K562 (cell line): ENCODE data around the gene ACO2. TPM values are rescaled to one million over a fixed set of nuclear protein-coding genes. Genes with fewer than 3 reads are reported as not detected.

Source experiments
- ATAC-seq: fragments of 200-7000 bp; cut with Tn5 transposase; 3 replicates; pipeline ENCODE4 v1.9.1; 2020; ENCODE audit warnings: moderate library complexity
- BruUV-seq: library from RNA; stranded (reverse); fragments of 400-500 nt; replicated peaks from 2 replicates; lab custom pipeline; 2021; lab: Mats Ljungman, UMichigan
- CTCF ChIA-PET: fragments of 300-600 bp; formaldehyde crosslinking; extraction: SDS; loops from one replicate; lab custom pipeline; 2021; ENCODE audit warnings: low intra/inter-chr PET ratio; lab: Yijun Ruan, JAX
- POLR2A ChIA-PET: fragments of 300-600, 350-650 bp; sonication (Branson Sonifier 250); formaldehyde crosslinking; extraction: SDS; loops from one replicate; lab custom pipeline; 2021; ENCODE audit warnings: antibody characterized with exemption, inconsistent platforms; lab: Yijun Ruan, JAX
- DNase-seq, 4 experiments: peaks; one replicate each; pipeline versions ENCODE4 v3.0.0 to v3.0.0-alpha.2; 2011 to 2018; ENCODE audit warnings: low spot score in 3 of 4, mixed read lengths in 3 of 4; ENCODE audit errors: extremely low read depth in 1 of 4
- FAIRE-seq: peaks from 2 replicates; lab custom pipeline; 2011; peaks lifted over from hg19 to GRCh38; lab: Jason Lieb, UNC
- H2AFZ ChIP-seq: 2 replicates; pipeline ENCODE4 v1.6.0; 2011; ENCODE audit warnings: low read depth, low read length, control low read depth, inconsistent platforms
- H3K27ac ChIP-seq: fragments of 200-600 bp; 3 replicates; pipeline ENCODE4 v1.8.0; 2011; ENCODE audit warnings: low read depth, mild to moderate bottlenecking, control low read depth, inconsistent platforms, low read length, moderate library complexity, mixed read lengths; ENCODE audit errors: extremely low read depth
- H3K27me3 ChIP-seq, 2 experiments: fragments of 300-600 bp in 1 of 2; 2 replicates in 1 of 2; 3 replicates in 1 of 2; pipeline versions ENCODE4 v1.6.0 to v1.8.0; 2011; ENCODE audit warnings: inconsistent platforms in 2 of 2, low read length in 2 of 2, mild to moderate bottlenecking in 1 of 2, mixed read lengths in 1 of 2, moderate library complexity in 1 of 2; ENCODE audit not compliant: control insufficient read depth in 2 of 2, insufficient read depth in 2 of 2
- H3K36me3 ChIP-seq: fragments of 300-600 bp; 3 replicates; pipeline ENCODE4 v1.8.0; 2011; ENCODE audit warnings: mild to moderate bottlenecking, low read length, inconsistent platforms; ENCODE audit not compliant: control insufficient read depth, insufficient read depth
- H3K4me1 ChIP-seq, 2 experiments: fragments of 200-600 bp in 1 of 2; replicated peaks in 1 of 2; 2 replicates in 1 of 2; 3 replicates in 1 of 2; pipeline versions ENCODE4 v1.5.1 to v1.8.0; 2011; ENCODE audit warnings: inconsistent platforms in 2 of 2, low read length in 2 of 2, mild to moderate bottlenecking in 1 of 2, mixed read lengths in 1 of 2, moderate library complexity in 1 of 2; ENCODE audit not compliant: control insufficient read depth in 2 of 2, insufficient read depth in 2 of 2
- H3K4me2 ChIP-seq: 2 replicates; pipeline ENCODE4 v1.6.1; 2011; ENCODE audit warnings: low read length, control low read depth, inconsistent platforms, mixed read lengths; ENCODE audit not compliant: insufficient read depth
- H3K4me3 ChIP-seq: fragments of 200-600 bp; sonication (generic), shearing (Covaris generic); 2 replicates; pipeline ENCODE4 v1.5.1; 2016; ENCODE audit warnings: control low read depth, inconsistent platforms
- H3K79me2 ChIP-seq: fragments of 200-600 bp; 3 replicates; pipeline ENCODE4 v1.8.0; 2011; ENCODE audit warnings: low read length, inconsistent platforms; ENCODE audit not compliant: control insufficient read depth, insufficient read depth
- H3K9ac ChIP-seq, 2 experiments: 2 replicates each; pipeline versions ENCODE4 v1.6.0 to v1.6.1; 2011; ENCODE audit warnings: low read depth in 2 of 2, low read length in 2 of 2, control low read depth in 1 of 2, inconsistent platforms in 1 of 2, mild to moderate bottlenecking in 1 of 2, mixed read lengths in 1 of 2; ENCODE audit not compliant: insufficient read depth in 1 of 2
- H3K9me1 ChIP-seq: one replicate; pipeline ENCODE4 v1.6.0; 2011; ENCODE audit warnings: inconsistent platforms, mild to moderate bottlenecking, low read length, moderate library complexity; ENCODE audit not compliant: control insufficient read depth, insufficient read depth
- H3K9me3 ChIP-seq: replicated peaks from 2 replicates; pipeline ENCODE4 v1.5.1; 2011; ENCODE audit warnings: low read depth, low read length, inconsistent platforms; ENCODE audit not compliant: control insufficient read depth, insufficient read depth
- H4K20me1 ChIP-seq: replicated peaks from 2 replicates; pipeline ENCODE4 v1.6.1; 2011; ENCODE audit warnings: low read length, inconsistent platforms, mixed read lengths; ENCODE audit not compliant: control insufficient read depth, insufficient read depth
- CBX3 ChIP-seq, 2 experiments: IDR thresholded peaks; 1 replicate in 1 of 2; 2 replicates in 1 of 2; pipeline ENCODE4 v1.6.1; 2012; ENCODE audit warnings: inconsistent platforms in 2 of 2, low read length in 2 of 2, borderline replicate concordance in 1 of 2, control low read depth in 1 of 2
- GATA2 ChIP-seq: sonication (generic); formaldehyde crosslinking; IDR thresholded peaks from 2 replicates; pipeline ENCODE4 v1.4.0; 2020; ENCODE audit warnings: mild to moderate bottlenecking, missing genetic modification reagents
- L3MBTL2 ChIP-seq: fragments of 450-650 bp; IDR thresholded peaks from 2 replicates; pipeline ENCODE4 v1.6.1; 2016; ENCODE audit warnings: mild to moderate bottlenecking, moderate library complexity
- NFIC ChIP-seq: fragments of 450-650 bp; IDR thresholded peaks from 2 replicates; pipeline ENCODE4 v1.6.1; 2017; ENCODE audit warnings: mild to moderate bottlenecking, inconsistent platforms
- RAD21 ChIP-seq, 2 experiments: fragments of 250-450 bp in 1 of 2; fragments of 450-650 bp in 1 of 2; sonication (Bioruptor Pico) in 1 of 2; formaldehyde crosslinking in 1 of 2; IDR thresholded peaks in 1 of 2; conservative IDR thresholded peaks in 1 of 2; 2 replicates each; pipeline versions ENCODE4 v1.4.0 to v1.8.0; 2020 to 2022; ENCODE audit warnings: mild to moderate bottlenecking in 2 of 2, moderate library complexity in 1 of 2
- SP1 ChIP-seq: sonication (generic); formaldehyde crosslinking; IDR thresholded peaks from 2 replicates; pipeline ENCODE4 v1.8.1; 2022; ENCODE audit warnings: mild to moderate bottlenecking, missing genetic modification reagents
- TEAD4 ChIP-seq, 2 experiments: sonication (generic) in 1 of 2; formaldehyde crosslinking in 1 of 2; IDR thresholded peaks; 2 replicates each; pipeline versions ENCODE4 v1.6.1 to v1.8.0; 2012 to 2022; ENCODE audit warnings: borderline replicate concordance in 1 of 2, inconsistent platforms in 1 of 2, low read length in 1 of 2, mild to moderate bottlenecking in 1 of 2, missing genetic modification reagents in 1 of 2
- TFAP4 ChIP-seq: sonication (generic); formaldehyde crosslinking; IDR thresholded peaks from 2 replicates; pipeline ENCODE4 v1.8.0; 2022; ENCODE audit warnings: missing genetic modification reagents, mild to moderate bottlenecking, moderate library complexity, borderline replicate concordance
- ZNF263 ChIP-seq: sonication (generic); formaldehyde crosslinking; IDR thresholded peaks from 2 replicates; pipeline ENCODE4 v1.8.0; 2022; ENCODE audit warnings: mild to moderate bottlenecking, missing genetic modification reagents, borderline replicate concordance
- WGBS: fragments of 100-300 bp; shearing (Covaris generic); methylation state at CpG from one replicate; pipeline ENCODE4 v1.1.6; 2016; ENCODE audit warnings: low coverage, mixed read lengths; ENCODE audit not compliant: insufficient coverage; ENCODE audit errors: missing lambda C conversion rate; 5-methylcytosine and 5-hydroxymethylcytosine counted together
- in situ Hi-C: fragments of 300-500 bp; cut with MboI; formaldehyde crosslinking; loops from 4 replicates; pipeline ENCODE4 v1.15.0; 2018; ENCODE audit warnings: inconsistent platforms, mixed read lengths
- intact Hi-C: fragments of 100-400 bp; cut with micrococcal nuclease; formaldehyde crosslinking; loops from 2 replicates; pipeline ENCODE4 v1.14.2; 2022
- polyA plus RNA-seq, 8 experiments: library from polyadenylated mRNA; depleted of rRNA in 4 of 8; stranded (reverse) in 5 of 8; unstranded in 3 of 8; fragments of >200 nt; fragmentation: Nextera tagmentation in 2 of 8; fragmentation: Illumina TruSeq in 1 of 8; extraction: Ambion mirVana in 2 of 8; extraction: Trizol in 1 of 8; gene quantifications; 2 replicates each; pipeline versions ENCODE4 v1.2.1 to v1.2.3, GENCODE V29; 2011 to 2014; ENCODE audit warnings: inconsistent platforms in 1 of 8, missing spikeins in 1 of 8
- total RNA-seq, 7 experiments: library from RNA; depleted of rRNA in 6 of 7; stranded (reverse); fragments of >200 nt in 6 of 7; fragmentation: Illumina TruSeq in 2 of 7; extraction: Trizol in 2 of 7; gene quantifications; 2 replicates each; pipeline versions ENCODE4 v1.2.1 to v1.2.3, GENCODE V29; 2011 to 2021; ENCODE audit warnings: low replicate concordance in 1 of 7
- TF ChIP-seq, protein P1 (sequence below): sonication (generic); formaldehyde crosslinking; IDR thresholded peaks from 2 replicates; pipeline ENCODE4 v1.8.1; 2023; ENCODE audit warnings: mild to moderate bottlenecking, missing genetic modification reagents
- TF ChIP-seq, protein P2 (sequence below): fragments of 450-650 bp; IDR thresholded peaks from 2 replicates; pipeline ENCODE4 v1.6.1; 2014; ENCODE audit warnings: low read depth, mild to moderate bottlenecking, moderate library complexity, borderline replicate concordance

The ACO2 gene
- total and polyA plus RNA-seq, 9 of the 15 experiments (the other 6 are each of a cell fraction or from before 2014, with no cell fraction given) = 16.2 to 119 (median 43.2) TPM

DNA sequence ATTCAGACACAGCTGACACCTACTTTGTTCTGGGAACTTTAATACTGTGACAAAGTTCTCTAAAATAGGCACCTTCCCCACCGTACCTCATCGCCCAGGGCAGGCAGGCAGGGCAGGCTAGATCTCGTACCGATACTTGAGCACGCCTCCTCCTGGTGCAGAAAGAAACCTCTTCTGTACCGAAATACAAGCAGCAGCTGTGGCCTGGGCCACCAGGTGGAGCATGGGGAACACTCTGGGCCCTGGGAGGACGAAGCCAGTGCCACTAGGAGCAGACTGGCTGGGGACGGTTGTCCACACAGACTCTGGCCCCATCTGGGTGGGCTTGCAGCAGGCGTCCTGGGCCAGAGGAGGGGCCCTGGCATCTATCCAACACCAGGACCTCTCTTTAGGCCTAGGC, 108.0 kb downstream of the ACO2 start:
- Histone ChIP-seq H2AFZ (no peak overlapping the region), H3K27ac (no peak overlapping the region), H3K4me1 (peaks cover 6 to 40% of the 10 kb centered on the region in 2 experiments; a peak in 4 of 5 replicates), H3K4me3 (no peak overlapping the region), H3K9me1 (no peaks in the 10 kb centered on the region), H3K9me3 (no peaks in the 10 kb centered on the region), H3K4me2 (no peak overlapping the region), H3K79me2 (no peaks in the 10 kb centered on the region), H4K20me1 (no peaks in the 10 kb centered on the region), H3K27me3 (no peaks in the 10 kb centered on the region), H3K9ac (no peak overlapping the region), H3K36me3 (peaks cover 15% of the 10 kb centered on the region; the same call in 1 of the 3 replicates)
- DNase-seq (peak; percentile 62 to 78 (median 70)), FAIRE-seq (peak; percentile 94), ATAC-seq (peak; percentile 94)
- intact Hi-C loops = loop anchor here (2.0 kb wide), 1 partner anchor 20 kb away; no protein-coding TSS in a partner anchor
- WGBS = 40% methylated on average over 4 of the region's 9 CpGs
- in situ Hi-C loops = no loop called here
- POLR2A ChIA-PET = interaction anchor here (0.6 to 2.2 kb wide), 4 partner anchors 11 to 333 kb away, joined by 3 to 7 read pairs (median 4); no protein-coding TSS in a partner anchor
- CTCF ChIA-PET = interaction anchor here (0.6 to 0.8 kb wide), 3 partner anchors 14 to 24 kb away, joined by 3 to 6 read pairs (median 4); no protein-coding TSS in a partner anchor
- TSS peak; percentile 68 for BruUV-seq
- TF ChIP-seq SP1 (CRISPR knock-in tag) = peak; percentile 50; the same call in 1 of the 2 replicates
- TF ChIP-seq CBX3 (IDR thresholded peaks at IDR 0.05; ENCODE audit: borderline replicate concordance in 1 of 2, low read length in 2 of 2) = 0 out of 3 replicates have a peak, but pooled peaks of 1 of the 2 experiments have one; percentile 26
- TF ChIP-seq, protein P1, sequence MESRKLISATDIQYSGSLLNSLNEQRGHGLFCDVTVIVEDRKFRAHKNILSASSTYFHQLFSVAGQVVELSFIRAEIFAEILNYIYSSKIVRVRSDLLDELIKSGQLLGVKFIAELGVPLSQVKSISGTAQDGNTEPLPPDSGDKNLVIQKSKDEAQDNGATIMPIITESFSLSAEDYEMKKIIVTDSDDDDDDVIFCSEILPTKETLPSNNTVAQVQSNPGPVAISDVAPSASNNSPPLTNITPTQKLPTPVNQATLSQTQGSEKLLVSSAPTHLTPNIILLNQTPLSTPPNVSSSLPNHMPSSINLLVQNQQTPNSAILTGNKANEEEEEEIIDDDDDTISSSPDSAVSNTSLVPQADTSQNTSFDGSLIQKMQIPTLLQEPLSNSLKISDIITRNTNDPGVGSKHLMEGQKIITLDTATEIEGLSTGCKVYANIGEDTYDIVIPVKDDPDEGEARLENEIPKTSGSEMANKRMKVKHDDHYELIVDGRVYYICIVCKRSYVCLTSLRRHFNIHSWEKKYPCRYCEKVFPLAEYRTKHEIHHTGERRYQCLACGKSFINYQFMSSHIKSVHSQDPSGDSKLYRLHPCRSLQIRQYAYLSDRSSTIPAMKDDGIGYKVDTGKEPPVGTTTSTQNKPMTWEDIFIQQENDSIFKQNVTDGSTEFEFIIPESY = 0 out of 2 replicates have a peak, but pooled peaks have one; percentile 22
- no peak for TF ChIP-seq TEAD4 (IDR thresholded peaks at IDR 0.05; ENCODE audit: low read length)
- TF ChIP-seq TEAD4 (CRISPR knock-in tag; IDR thresholded peaks at IDR 0.05; ENCODE audit: borderline replicate concordance) = no peak
- TF ChIP-seq TFAP4 (CRISPR knock-in tag) = peak; percentile 86
- TF ChIP-seq RAD21 (CRISPR knock-in tag; conservative IDR thresholded peaks at IDR 0.05 in 1 of 2, IDR thresholded peaks at IDR 0.05 in 1 of 2) = peak; percentile 46 to 80
- peak; percentile 33; the same call in 1 of the 2 replicates for TF ChIP-seq GATA2
- 0 out of 2 replicates have a peak, but pooled peaks have one; percentile 22 for TF ChIP-seq L3MBTL2
- TF ChIP-seq NFIC = peak; percentile 39; the same call in 1 of the 2 replicates
- TF ChIP-seq, protein P2, sequence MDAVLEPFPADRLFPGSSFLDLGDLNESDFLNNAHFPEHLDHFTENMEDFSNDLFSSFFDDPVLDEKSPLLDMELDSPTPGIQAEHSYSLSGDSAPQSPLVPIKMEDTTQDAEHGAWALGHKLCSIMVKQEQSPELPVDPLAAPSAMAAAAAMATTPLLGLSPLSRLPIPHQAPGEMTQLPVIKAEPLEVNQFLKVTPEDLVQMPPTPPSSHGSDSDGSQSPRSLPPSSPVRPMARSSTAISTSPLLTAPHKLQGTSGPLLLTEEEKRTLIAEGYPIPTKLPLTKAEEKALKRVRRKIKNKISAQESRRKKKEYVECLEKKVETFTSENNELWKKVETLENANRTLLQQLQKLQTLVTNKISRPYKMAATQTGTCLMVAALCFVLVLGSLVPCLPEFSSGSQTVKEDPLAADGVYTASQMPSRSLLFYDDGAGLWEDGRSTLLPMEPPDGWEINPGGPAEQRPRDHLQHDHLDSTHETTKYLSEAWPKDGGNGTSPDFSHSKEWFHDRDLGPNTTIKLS = no peak
- peak; percentile 86 for TF ChIP-seq ZNF263 (CRISPR knock-in tag)
